ENCODE results near the gene LRIF1.
"Not testable (repeated sequence)": the region's sequence is repeated elsewhere in the genome, so short reads cannot be mapped to it uniquely, and the experiment has no call there.

The LRIF1 gene

GRCh38 chr1:110961902-110962301, 1.8 kb downstream of the LRIF1 start:
- Mint-ChIP-seq H3K36me3 (ENCODE audit: low read depth) (peaks cover 45% of the 10 kb centered on the region), H3K9me3 (peaks cover 29% of the 10 kb centered on the region), H3K27ac (no peak overlapping the region), H3K4me3 (peak overlapping the region; percentile 17), H3K27me3 (no peaks in the 10 kb centered on the region), H3K4me1 (ENCODE audit: low read depth) (peaks cover 47% of the 10 kb centered on the region)

- peaks cover 47% of the 10 kb centered on the region for H3K4me1 Mint-ChIP-seq (ENCODE audit: low read depth)
- H3K27me3 Mint-ChIP-seq, result no peaks in the 10 kb centered on the region
- H3K4me3 Mint-ChIP-seq, result no peak overlapping the region
- no peak overlapping the region for H3K27ac Mint-ChIP-seq
- peaks cover 45% of the 10 kb centered on the region for H3K36me3 Mint-ChIP-seq (ENCODE audit: low read depth)
- H3K9me3 Mint-ChIP-seq, result peaks cover 29% of the 10 kb centered on the region
Measured at GRCh38 chr1:110960777-110961420, 2.8 kb downstream of the LRIF1 start.

- peaks cover 25% of the 10 kb centered on the region for H3K4me1 Mint-ChIP-seq (ENCODE audit: low read depth)
- H3K9me3 Mint-ChIP-seq, result peaks cover 23% of the 10 kb centered on the region
- H3K27me3 Mint-ChIP-seq, result no peaks in the 10 kb centered on the region
- no peak overlapping the region for H3K27ac Mint-ChIP-seq
- peaks cover 47% of the 10 kb centered on the region for H3K36me3 Mint-ChIP-seq (ENCODE audit: low read depth)
- no peak overlapping the region for H3K4me3 Mint-ChIP-seq
Measured at GRCh38 chr1:110957798-110958197, 5.9 kb downstream of the LRIF1 start.

- H3K36me3 Mint-ChIP-seq (ENCODE audit: low read depth), result peaks cover 48% of the 10 kb centered on the region
- no peak overlapping the region for H3K27ac Mint-ChIP-seq
- no peaks in the 10 kb centered on the region for H3K27me3 Mint-ChIP-seq
- peaks cover 24% of the 10 kb centered on the region for H3K9me3 Mint-ChIP-seq
- peaks cover 15% of the 10 kb centered on the region for H3K4me1 Mint-ChIP-seq (ENCODE audit: low read depth)
- H3K4me3 Mint-ChIP-seq, result no peak overlapping the region
Measured at GRCh38 chr1:110956586-110956985, 7.1 kb downstream of the LRIF1 start.

- Mint-ChIP-seq H3K36me3 (ENCODE audit: low read depth) (peaks cover 61% of the 10 kb centered on the region), H3K4me3 (no peak overlapping the region), H3K9me3 (peaks cover 24% of the 10 kb centered on the region), H3K4me1 (ENCODE audit: low read depth) (peaks cover 6% of the 10 kb centered on the region), H3K27ac (no peak overlapping the region), H3K27me3 (no peaks in the 10 kb centered on the region)
Measured at GRCh38 chr1:110953031-110953430, 10.7 kb downstream of the LRIF1 start.

- Mint-ChIP-seq H3K4me1 (ENCODE audit: low read depth) (peaks cover 6% of the 10 kb centered on the region), H3K27ac (no peak overlapping the region), H3K4me3 (no peak overlapping the region), H3K27me3 (no peaks in the 10 kb centered on the region), H3K36me3 (ENCODE audit: low read depth) (peaks cover 71% of the 10 kb centered on the region), H3K9me3 (peaks cover 24% of the 10 kb centered on the region)
Measured at GRCh38 chr1:110952031-110952430, 11.7 kb downstream of the LRIF1 start.

- Mint-ChIP-seq H3K4me1 (ENCODE audit: low read depth) (peaks cover 6% of the 10 kb centered on the region), H3K4me3 (no peak overlapping the region), H3K27ac (no peak overlapping the region), H3K36me3 (ENCODE audit: low read depth) (peaks cover 79% of the 10 kb centered on the region), H3K9me3 (peaks cover 24% of the 10 kb centered on the region), H3K27me3 (no peaks in the 10 kb centered on the region)
Measured at GRCh38 chr1:110951161-110951560, 12.6 kb downstream of the LRIF1 start.

- Mint-ChIP-seq H3K27ac (no peak overlapping the region), H3K27me3 (no peaks in the 10 kb centered on the region), H3K4me1 (ENCODE audit: low read depth) (peaks cover 6% of the 10 kb centered on the region), H3K36me3 (ENCODE audit: low read depth) (peaks cover 74% of the 10 kb centered on the region), H3K9me3 (peaks cover 19% of the 10 kb centered on the region), H3K4me3 (no peak overlapping the region)
Measured at GRCh38 chr1:110948038-110948810, 15.5 kb downstream of the LRIF1 start.

GRCh38 chr1:110945626-110946025, 18.1 kb downstream of the LRIF1 start:
- no peak overlapping the region for H3K27ac Mint-ChIP-seq
- H3K36me3 Mint-ChIP-seq (ENCODE audit: low read depth), result peaks cover 50% of the 10 kb centered on the region
- H3K4me1 Mint-ChIP-seq (ENCODE audit: low read depth), result peaks cover 3% of the 10 kb centered on the region
- no peak overlapping the region for H3K4me3 Mint-ChIP-seq
- no peaks in the 10 kb centered on the region for H3K27me3 Mint-ChIP-seq
- peaks cover 10% of the 10 kb centered on the region for H3K9me3 Mint-ChIP-seq

- H3K27me3 Mint-ChIP-seq, result no peaks in the 10 kb centered on the region
- H3K9me3 Mint-ChIP-seq, result peaks cover 3% of the 10 kb centered on the region
- H3K4me1 Mint-ChIP-seq (ENCODE audit: low read depth), result no peaks in the 10 kb centered on the region
- H3K4me3 Mint-ChIP-seq, result no peak overlapping the region
- no peak overlapping the region for H3K27ac Mint-ChIP-seq
- peaks cover 42% of the 10 kb centered on the region for H3K36me3 Mint-ChIP-seq (ENCODE audit: low read depth)
Measured at GRCh38 chr1:110944806-110945205, 18.9 kb downstream of the LRIF1 start.

- no peak overlapping the region for H3K27ac Mint-ChIP-seq
- H3K36me3 Mint-ChIP-seq (ENCODE audit: low read depth), result peaks cover 16% of the 10 kb centered on the region
- no peaks in the 10 kb centered on the region for H3K4me1 Mint-ChIP-seq (ENCODE audit: low read depth)
- H3K9me3 Mint-ChIP-seq, result peaks cover 39% of the 10 kb centered on the region
- H3K27me3 Mint-ChIP-seq, result no peaks in the 10 kb centered on the region
- H3K4me3 Mint-ChIP-seq, result no peak overlapping the region
Measured at GRCh38 chr1:110936567-110936966, 27.2 kb downstream of the LRIF1 start.

- Mint-ChIP-seq H3K36me3 (ENCODE audit: low read depth) (peaks cover 21% of the 10 kb centered on the region), H3K9me3 (peaks cover 30% of the 10 kb centered on the region)
- H3K4me1 Mint-ChIP-seq (ENCODE audit: low read depth); H3K27ac Mint-ChIP-seq; H3K27me3 Mint-ChIP-seq; H3K4me3 Mint-ChIP-seq: not testable (repeated sequence)
Measured at GRCh38 chr1:110931097-110931496, 32.6 kb downstream of the LRIF1 start.

- H3K27me3 Mint-ChIP-seq, result no peaks in the 10 kb centered on the region
- H3K9me3 Mint-ChIP-seq, result peaks cover 19% of the 10 kb centered on the region
Measured at GRCh38 chr1:110928904-110929303, 34.8 kb downstream of the LRIF1 start.

GRCh38 chr1:110928191-110928590, 35.5 kb downstream of the LRIF1 start:
- no peaks in the 10 kb centered on the region for H3K4me1 Mint-ChIP-seq (ENCODE audit: low read depth)
- H3K4me3 Mint-ChIP-seq, result no peak overlapping the region
- no peak overlapping the region for H3K27ac Mint-ChIP-seq
- peaks cover 16% of the 10 kb centered on the region for H3K36me3 Mint-ChIP-seq (ENCODE audit: low read depth)
- peaks cover 19% of the 10 kb centered on the region for H3K9me3 Mint-ChIP-seq
- no peaks in the 10 kb centered on the region for H3K27me3 Mint-ChIP-seq

More at GRCh38 chr1:110928904-110929303, 34.8 kb downstream of the LRIF1 start:
- H3K36me3 Mint-ChIP-seq (ENCODE audit: low read depth), result peaks cover 16% of the 10 kb centered on the region
- no peaks in the 10 kb centered on the region for H3K4me1 Mint-ChIP-seq (ENCODE audit: low read depth)
- H3K4me3 Mint-ChIP-seq, result no peak overlapping the region
- no peak overlapping the region for H3K27ac Mint-ChIP-seq

- Mint-ChIP-seq H3K36me3 (ENCODE audit: low read depth) (peaks cover 19% of the 10 kb centered on the region), H3K4me3 (no peak overlapping the region), H3K9me3 (peaks cover 19% of the 10 kb centered on the region), H3K27ac (no peak overlapping the region), H3K27me3 (no peaks in the 10 kb centered on the region), H3K4me1 (ENCODE audit: low read depth) (no peaks in the 10 kb centered on the region)
Measured at GRCh38 chr1:110927484-110928075, 36.1 kb downstream of the LRIF1 start.

Measured in stimulated activated naive CD8-positive, alpha-beta T cell treated with anti-CD3 and anti-CD28 coated beads, Interleukin-15, Interleukin-2, amounts not matched to agents 100 ng/mL and 50 ng/mL, for 24 hours (primary cell).